T1000 (cell line): ENCODE results near the gene LRRN2.

Experiments used
- DNase-seq: peaks from one replicate; lab custom pipeline; 2025; ENCODE audit warnings: mixed read lengths; lab: John Stamatoyannopoulos, UW

LRRN2 gene

GRCh38 chr1:204712708-204713430, 27.3 kb upstream of the LRRN2 start:
- no peak for DNase-seq

- DNase-seq: no peak
Measured at GRCh38 chr1:204711947-204712701, 26.6 kb upstream of the LRRN2 start.

DNA sequence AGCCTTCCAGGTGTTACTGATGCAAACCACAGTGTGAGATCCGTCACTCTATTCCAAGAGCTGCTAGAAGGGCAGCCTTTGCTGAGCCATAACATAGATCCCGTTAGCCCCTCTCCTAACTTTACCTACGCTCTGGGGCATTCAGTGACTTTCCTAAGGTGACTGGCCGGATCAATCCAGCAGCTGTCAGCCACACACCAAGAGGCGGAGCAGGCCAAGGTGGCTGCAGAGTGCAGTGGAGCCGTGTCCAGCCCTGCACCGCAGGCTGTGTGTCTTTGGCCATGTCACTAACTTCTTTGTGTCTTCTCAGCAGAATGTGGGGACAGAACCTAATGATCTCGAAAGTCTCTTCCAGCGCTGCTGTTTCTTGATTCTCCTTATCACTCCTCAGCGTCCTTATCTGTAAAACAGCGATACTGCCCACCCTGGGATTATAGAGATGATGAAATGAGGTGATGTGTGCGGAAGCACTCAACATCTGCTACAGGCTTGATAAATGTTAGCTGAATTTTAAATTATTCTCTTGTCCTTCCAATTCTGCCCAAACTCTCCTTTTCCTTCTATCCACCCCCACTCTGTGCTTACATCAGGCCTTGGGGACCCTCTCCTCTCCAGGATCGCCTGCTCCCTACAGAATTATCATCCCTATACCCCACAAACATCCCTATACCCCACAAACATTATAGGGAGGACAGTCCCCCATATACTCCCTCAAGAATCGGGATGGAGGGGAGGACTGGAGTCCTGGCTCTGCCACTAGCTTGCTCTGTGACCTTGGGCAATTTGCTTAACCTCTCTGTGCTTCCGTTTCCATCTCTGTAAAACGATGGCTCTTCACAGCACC, 25.8 kb upstream of the LRRN2 start:
- DNase-seq: no peak

GRCh38 chr1:204709960-204710912, 24.7 kb upstream of the LRRN2 start:
- no peak for DNase-seq

- DNase-seq: no peak
Measured at GRCh38 chr1:204709021-204709420, 23.5 kb upstream of the LRRN2 start.

- DNase-seq: no peak
Measured at GRCh38 chr1:204706838-204707509, 21.4 kb upstream of the LRRN2 start.

GRCh38 chr1:204705888-204706837, 20.6 kb upstream of the LRRN2 start:
- no peak for DNase-seq

DNA sequence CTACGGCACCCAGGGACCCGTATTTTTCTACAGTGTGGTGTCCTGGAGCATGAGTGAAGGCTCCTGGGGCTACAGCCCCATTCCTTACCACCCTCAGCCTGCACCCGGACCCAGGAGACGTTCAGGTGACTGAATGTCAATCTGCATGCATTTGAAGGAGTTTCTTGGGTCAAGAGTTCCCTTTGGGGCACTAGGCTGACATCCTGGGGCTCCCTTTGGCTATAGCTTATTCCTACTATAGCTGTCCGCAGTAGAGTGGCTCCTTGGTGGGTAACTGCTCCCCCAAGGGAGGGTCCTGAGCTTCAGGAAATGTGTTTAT, 19.9 kb upstream of the LRRN2 start:
- DNase-seq: no peak

DNA sequence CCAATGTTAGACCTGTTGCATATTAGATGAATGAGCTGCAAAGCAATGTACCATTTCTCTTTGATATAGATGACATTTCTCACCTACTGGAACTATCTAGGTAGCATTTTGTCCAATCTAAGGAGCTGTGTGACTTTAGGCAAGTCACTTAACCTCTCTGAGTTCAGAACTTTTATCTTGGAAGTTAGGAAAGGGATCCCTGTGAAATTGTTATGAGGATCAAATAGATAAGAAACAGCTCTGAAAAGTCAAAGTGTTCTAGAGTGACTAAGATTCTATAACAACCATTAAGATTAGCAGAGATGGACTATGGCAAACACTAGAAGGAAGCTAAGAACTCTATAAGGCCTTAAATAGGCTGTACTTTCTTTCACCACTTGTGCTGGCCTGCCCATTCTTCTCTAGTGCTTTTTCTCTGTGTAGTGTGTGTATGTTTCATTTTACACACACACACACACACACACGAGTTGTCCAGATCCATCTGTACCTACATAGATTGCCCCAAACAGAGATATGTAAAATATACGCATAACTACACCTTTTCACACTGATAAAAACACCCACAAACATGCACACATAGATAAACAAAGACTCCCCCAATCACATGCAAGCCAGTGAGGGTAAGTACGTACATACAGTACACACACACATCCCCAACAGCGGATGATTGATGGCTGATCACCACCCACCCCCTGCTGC, 19.4 kb upstream of the LRRN2 start:
- DNase-seq: no peak

GRCh38 chr1:204703826-204704612, 18.5 kb upstream of the LRRN2 start:
- DNase-seq: no peak

DNA sequence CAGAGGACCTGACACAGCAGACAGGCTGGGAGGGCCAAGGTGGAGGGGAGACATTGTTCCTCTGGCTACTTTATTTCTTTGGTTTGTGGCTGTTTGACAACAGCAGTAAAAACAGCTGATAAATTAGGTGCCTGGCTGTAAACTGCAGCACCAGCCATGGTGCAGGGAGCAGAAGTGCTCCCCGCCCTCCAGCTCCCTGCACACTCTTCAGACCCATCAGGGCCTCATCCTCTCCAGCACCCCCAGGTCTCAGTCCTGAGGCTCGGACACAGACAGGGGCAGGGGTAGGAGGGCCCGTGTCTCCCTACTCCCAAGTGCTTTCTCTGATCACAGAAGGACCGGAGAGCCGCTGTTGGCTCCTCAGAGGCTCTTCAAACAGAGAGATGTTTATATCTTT, 17.7 kb upstream of the LRRN2 start:
- no peak for DNase-seq

GRCh38 chr1:204702552-204703267, 17.2 kb upstream of the LRRN2 start:
- no peak for DNase-seq

- no peak for DNase-seq
Measured at GRCh38 chr1:204701229-204701628, 15.7 kb upstream of the LRRN2 start.

DNA sequence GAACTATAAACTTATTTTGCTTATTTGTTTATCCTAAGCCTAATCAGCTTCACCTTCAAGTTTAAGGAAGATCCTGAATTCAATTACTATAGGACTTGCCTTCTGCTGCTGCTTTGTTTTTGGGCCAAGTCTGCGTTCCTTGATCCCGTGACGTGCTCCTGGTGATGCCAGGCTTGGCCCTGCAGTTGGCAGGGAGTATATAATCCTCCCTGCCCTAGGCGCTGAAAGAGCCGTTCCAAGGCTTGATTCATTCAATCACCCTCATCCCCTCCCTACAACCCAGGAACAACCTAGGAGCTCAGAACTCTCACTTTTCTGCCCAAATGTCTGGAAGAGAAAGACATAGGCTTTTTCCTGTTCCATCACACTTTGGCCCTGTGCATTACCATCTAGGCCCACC, 12.4 kb upstream of the LRRN2 start:
- DNase-seq: no peak

- DNase-seq: no peak
Measured at GRCh38 chr1:204696606-204697005, 11.1 kb upstream of the LRRN2 start.

DNA sequence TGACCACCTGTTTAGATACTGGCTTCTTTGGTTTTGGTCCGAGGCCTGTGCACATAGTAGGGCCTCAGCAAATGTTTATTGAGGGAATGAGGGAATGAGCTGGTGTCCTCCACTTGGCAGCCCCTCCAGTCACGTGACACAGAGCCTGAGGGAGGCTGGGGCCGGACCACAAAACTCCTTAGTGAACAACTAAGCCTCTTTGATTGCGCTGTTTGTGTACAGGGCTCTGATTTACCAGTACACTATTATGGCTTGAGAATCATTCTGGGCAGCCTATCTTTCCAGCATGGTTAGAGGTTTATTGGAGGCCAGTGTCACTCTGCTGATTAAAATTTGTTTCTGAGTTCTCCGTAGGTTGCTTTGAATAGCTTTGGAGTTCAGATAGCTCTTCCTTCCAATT, 10.2 kb upstream of the LRRN2 start:
- no peak for DNase-seq

DNA sequence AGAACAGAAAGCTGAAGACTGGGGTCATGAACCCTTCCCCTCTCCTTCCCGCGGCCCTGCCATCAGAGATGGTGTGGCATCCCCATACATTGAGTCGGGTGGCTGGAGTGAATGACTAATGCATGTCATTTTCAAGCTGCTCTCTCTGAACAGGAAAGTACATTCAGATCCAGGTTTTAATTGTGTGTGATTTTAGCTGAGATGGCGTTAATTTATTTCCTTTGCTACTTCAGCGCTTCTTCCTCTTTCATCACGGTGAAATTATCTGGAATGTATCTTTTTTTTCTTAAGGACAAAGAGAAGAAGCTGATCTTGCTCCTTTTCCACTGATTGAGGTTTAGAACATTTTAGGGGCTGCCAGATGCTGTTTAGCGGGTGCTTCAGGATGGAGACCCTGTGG, 8.6 kb upstream of the LRRN2 start:
- DNase-seq: no peak

GRCh38 chr1:204692841-204693356, 7.4 kb upstream of the LRRN2 start:
- DNase-seq: no peak
